NCI-H2029 (cell line): ENCODE measurements around the gene RFTN1.

Experiments used
- DNase-seq: peaks from one replicate; lab custom pipeline; 2025; lab: John Stamatoyannopoulos, UW

Gene RFTN1, protein sequence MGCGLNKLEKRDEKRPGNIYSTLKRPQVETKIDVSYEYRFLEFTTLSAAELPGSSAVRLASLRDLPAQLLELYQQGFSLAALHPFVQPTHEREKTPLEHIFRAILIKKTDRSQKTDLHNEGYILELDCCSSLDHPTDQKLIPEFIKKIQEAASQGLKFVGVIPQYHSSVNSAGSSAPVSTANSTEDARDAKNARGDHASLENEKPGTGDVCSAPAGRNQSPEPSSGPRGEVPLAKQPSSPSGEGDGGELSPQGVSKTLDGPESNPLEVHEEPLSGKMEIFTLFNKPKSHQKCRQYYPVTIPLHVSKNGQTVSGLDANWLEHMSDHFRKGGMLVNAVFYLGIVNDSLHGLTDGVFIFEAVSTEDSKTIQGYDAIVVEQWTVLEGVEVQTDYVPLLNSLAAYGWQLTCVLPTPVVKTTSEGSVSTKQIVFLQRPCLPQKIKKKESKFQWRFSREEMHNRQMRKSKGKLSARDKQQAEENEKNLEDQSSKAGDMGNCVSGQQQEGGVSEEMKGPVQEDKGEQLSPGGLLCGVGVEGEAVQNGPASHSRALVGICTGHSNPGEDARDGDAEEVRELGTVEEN

DNA sequence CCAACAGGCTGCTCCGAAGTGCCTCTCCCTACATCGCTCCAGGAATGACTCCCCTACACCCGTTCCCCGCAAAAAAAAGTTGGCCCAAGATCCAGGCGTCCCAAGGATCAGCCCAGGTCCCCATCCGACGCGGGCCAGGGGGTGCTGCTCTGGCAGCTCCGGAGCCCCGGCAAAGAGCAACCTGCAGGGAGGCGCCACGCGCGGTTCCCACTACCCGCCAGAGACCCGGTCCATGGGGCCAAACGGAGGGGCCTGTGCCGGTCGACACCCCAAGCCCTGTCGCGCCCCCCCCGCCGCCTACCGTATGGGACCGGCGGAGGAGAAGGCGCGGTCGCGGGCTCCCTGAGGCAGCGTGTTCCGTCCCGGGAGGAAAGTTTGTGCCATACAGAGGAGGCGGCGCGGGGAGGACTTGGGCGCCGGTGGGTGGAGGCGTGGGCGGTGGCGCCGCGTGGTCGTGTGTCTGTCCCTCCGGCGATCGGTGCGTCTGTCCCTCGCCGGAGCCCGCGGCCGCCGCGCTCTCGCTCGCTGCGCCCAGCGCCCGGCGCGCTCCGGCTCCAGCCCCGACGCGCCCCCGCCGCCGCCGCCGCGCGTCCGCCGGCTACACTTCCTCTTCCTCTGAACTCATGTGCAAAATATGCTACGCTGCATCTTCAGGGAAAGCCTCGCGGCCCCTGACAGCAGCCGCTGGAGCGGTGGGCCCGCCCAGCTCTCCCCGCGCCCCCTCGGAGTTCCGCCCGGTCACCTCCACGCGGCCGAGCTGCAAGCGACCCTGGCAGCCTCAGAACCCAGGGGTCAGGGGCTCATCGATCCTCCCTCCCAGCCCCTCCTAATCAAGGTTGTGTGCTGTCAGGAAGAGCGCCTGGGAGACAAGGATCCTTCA is at the start of gene RFTN1:
Gene RFTN1 (minus strand): TSS at position 559 of the 880 bp plus-strand sequence. CDS start 19,830 bp downstream, outside the sequence.
- DNase-seq: peak; percentile 52

DNA sequence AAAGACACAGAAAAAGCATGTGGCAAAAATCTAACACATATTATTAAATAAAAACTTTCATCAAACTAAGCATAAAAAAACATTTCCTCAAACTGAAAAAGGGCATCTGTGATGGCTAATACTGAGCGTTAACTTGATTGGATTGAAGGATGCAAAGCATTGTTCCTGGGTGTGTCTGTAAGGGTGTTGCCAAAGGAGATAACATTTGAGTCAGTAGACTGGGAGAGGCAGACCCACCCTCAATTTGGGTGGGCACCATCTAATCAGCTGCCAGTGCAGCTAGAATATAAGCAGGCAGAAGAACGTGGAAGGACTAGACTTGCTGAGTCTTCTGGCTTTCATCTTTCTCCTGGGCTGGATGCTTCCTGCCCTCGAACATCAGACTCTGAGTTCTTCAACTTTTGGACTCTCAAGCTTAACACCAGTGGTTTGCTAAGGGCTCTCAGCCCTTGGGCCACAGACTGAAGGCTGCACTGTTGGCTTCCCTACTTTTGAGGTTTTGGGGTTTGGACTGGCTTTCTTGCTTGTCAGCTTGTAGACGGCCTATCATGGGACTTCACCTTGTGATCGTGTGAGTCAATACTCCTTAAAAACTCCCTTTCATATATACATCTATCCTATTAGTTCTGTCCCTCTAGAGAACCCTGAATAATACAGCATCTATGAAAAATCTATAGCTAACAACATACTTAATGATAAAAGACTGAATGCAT is 46.3 kb upstream of the RFTN1 start:
- no peak for DNase-seq

DNA sequence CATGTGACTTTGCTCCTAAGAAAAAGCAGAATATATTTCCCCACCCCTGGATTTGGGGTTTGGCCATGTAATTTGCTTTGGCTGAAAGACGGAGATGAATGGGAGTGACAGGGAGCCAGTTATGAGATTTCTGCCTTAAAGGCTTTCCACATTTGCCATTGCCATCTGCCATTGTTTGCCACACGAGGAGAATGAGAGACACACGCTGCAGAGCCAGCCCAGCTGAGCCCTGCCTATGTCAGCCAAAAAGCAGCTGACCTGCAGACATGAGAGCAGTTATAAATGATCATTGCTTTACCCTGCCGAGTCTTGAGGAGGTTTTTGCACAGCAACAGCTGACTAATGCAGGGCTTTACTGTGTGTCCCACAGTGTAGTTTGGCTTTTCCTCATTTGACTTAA is 40.6 kb upstream of the RFTN1 start:
- no peak for DNase-seq

DNA sequence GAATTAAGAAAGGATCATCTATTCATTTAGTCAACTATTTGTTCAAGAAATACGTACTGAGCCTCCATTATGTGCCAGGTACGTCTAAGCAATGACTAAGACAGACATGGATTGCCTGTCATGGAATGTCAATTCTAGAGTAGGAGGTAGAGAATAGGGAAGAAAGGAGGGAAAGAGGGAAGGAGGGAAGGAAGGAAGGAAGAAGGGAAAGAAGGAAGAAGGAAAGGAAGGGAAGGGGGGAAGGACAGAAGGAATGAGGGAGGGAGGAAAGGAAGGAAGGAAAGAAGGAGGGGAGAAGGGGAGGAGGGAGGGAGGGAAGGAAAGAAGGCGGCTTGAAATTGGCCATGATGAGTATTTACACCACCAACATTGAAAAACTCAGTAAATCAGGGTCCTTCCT is 39.3 kb upstream of the RFTN1 start:
- DNase-seq: no peak

DNA sequence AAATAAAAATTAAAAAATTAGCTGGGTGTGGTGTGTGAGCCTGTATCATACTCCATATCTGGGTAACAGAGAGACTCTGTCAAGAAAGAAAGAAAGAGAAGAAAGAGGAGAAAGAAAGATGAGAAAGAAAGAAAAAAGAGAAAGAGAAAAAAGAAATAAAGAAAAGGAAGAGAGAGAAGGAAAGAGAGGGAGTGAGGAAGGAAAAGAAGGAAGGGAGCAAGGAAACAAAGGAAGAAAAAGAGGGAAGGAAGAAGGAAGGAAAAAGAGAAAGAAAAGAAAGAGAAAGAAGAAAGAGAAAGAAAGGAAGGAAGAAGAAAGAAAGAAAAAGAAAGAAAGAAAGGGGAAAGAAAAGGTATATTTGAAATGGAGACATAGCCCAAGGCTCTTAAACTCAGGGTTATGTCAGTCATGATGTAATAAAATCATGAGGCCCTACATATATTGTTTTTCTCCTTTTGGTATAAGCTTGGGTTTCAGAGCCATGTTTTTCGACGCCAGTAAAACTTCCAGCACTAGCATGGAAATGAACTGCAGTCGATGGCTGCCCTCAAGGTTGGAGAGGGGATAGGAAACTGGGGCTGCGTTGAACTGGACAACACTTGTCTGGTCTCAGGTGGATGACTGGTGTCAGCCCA is 38.0 kb upstream of the RFTN1 start:
- DNase-seq: no peak

DNA sequence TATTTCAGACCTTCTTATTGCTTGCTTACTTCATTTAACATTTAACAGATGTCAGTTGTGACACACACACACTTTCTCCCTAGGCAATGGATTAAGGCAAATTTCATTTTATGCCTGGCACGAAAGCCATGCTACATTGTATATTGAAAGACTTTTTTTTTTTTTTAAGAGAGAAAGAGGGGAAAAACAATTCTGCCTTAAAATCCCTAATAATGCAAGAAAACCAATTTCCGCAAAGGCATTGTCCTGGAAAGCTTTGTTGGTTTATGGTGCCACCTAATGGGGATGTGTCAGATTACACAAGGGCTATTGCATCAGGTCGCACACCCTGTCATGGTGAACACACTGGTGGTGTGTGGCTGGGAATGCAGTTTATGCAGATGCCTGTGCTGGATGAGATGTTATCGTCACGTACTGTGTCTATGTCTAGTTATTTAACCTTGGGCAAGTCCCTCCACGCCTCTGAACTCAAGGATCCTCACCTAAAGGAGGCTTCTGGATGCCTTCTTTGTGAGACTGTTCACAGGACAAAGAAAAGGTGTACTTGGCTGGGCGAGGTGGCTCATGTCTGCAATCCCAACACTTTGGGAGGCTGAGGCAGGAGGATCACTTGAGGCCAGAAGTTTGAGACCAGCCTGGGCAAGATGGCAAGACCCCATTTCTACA is 37.3 kb upstream of the RFTN1 start:
- peak; percentile 72 for DNase-seq

DNA sequence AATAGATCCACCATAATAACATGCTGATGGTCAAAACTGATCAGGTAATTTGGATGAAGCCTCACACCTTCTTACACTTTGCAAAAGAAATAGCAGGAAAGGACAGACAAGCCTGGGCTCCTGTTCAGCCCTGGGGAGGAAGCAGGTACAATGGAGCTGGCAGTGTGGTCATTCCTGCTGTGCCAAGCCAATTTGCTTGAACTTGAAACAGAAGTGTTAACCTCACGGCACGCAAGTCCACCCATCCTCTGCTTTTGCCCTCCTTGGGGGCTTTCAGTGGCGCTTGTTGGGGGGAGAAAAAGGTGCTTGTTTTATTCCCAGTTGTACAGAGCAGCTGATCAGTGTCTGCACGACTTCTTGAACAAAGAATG is 36.8 kb upstream of the RFTN1 start:
- peak; percentile 27 for DNase-seq

DNA sequence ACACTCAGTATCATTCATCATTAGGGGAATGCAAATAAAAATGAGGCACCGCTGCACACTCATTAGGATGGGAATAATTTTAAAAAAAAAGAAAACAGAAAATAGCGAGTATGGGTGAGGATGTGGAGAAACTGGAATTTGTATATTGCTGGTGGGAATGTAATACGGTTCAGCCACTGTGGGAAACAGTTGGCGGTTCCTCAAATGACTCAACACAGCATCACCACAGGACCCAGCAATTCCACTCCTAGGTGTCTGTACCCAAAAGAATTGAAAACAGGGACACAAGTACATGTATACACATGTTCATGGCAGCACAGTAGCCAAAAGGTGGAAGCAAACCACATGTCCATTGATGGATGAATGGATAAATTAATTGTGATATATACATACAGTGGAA is 35.2 kb upstream of the RFTN1 start:
- no peak for DNase-seq

DNA sequence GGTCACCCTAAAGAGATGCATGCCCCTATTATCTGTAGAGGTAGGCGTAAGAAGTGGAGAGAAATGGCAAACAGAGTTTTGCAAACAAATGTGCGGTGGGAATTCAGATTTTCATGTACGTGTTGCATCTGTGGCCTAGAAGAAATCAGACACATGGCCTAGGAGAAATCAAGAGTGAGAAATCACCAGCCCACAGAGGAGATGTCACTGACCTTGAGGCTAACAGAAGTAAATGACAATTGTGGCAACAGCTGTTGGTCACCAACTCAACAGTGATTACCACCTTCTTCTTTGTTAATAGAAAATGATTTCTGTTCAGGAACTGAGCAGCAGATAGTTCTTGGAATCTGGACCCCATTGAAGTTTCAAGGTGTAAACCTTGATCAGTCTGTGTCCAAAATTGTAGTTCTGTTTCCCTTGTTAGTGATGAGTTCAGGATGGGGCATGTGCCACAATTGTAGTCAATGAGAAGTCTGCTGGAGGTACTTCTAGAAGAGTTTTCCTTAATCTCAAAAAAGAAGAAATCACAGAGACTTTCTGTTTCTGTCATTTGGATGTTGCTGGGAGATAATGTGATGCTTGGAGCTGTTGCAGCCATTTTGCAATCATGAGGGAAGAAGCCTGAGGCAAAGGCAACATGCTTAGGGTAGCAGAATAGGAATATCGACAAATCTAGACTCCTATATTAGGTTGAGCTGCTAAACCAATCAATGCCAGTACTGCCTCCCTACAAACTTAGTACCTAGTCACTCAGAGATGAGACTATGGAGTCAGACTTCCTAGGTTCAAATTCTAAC is 34.3 kb upstream of the RFTN1 start:
- no peak for DNase-seq

DNA sequence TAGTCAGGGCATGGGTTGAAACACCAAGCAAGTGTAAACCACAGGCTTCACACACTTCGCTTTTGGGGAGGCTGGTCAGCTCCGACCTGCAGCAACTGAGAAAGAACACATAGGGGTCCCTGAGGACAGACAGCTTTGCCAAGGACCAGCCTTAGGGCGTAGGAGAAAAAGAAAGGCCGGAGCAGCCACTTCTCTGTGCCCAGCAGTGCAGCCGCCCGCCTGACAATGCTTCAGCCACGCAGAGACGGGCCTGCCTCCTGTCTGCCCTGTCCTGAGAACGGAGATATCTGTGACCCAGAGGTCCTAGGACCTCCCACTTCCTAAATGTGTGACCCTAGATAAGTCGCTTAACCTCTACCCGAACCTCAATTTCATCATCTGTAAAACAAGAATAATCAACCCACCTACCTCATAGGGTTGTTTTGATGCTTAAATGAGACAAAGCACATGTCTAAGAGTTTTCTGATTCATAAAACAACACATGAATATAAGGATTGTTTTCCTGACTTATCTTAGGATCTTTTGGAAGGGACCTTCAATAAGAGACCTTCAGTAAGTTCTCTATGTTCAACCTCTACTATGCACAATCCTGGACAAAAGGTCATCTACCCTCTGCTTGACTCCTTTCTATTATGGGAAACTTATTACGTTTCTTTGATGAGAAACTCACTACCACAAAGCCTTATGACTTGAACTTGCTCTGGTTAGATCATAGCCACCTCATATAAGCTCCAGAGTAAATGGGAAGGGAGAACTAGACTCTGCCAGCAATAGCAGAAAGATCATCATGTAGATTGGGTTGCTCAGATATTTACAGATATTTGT is 32.9 kb upstream of the RFTN1 start:
- no peak for DNase-seq

DNA sequence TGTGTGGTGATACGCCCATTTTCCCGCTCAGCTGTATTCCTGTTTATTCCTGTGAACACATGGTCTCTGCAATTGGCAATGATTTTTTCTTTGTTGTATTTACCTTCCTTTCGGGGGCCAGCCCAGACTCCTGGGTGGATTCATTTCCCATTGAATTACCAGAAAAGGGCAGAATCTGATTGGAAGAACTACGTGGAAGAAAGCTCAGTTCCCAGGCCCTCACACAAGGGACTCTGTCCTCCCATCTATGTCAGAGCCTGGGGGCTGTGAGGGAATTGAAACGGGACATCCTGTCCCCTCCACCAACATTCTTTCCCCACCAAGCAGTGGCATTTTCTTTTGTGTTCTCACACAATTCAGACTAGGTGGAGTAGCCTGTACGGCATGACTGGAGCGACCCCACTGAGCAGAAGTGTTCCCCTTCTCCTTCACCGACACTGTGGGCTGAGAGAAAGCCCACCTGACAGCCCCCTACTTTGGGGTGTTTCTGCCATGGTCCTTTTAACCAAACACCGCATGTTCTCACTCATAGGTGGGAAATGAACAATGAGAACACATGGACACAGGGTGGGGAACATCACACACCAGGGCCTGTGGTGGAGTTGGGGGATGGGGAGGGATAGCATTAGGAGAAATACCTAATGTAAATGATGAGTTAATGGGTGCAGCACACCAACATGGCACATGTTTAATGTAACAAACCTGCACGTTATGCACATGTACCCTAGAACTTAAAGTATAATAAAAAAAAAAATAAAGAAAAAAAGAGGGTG is 32.1 kb upstream of the RFTN1 start:
- no peak for DNase-seq

DNA sequence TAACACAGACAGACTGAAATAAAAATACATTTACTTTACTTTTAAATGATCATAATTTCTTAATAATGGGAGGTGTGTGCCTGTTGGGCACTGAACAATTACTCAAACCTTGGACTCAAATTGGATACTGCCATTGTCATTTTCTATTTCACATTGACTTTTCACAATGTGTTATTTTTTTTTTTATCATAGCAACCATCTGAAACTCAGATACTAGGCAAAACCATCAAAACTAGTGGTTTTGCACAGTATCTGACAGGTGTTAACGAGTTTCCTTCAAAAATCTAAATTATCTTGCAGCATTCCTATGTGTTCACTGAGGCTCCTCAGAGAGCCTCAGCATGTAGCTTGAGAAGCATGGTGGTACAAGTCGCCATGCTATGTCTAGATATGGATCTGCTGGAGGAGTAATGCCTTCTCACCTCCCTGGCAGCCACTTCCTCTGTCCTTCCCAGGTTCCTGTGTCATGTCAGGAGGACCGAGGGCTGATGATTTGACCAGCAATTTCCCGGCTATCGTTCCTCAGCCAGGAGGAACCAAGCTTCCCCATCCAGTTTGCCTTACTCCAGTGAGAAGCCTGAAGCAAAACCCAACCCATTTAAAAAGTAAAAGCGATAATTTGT is 29.9 kb upstream of the RFTN1 start:
- DNase-seq: no peak

DNA sequence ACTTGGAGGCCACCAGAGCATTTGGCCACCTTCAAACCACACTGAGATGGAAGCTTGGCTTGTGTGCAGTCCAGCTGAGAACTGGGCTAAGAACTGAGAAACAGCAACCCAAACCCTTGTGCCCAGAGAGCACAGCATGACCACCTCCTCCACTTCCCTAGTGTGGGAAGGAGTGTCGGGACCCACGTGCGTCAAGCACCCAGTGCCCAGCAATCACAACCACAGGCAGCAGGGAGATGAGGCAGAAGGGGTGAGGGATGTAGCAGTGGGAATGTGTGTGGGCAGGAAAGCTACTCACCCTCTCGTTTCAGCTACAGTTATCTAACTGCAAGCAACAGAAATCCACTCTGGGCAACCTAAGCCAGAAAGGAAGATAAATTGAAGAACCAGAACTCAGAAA is 25.0 kb upstream of the RFTN1 start:
- no peak for DNase-seq

DNA sequence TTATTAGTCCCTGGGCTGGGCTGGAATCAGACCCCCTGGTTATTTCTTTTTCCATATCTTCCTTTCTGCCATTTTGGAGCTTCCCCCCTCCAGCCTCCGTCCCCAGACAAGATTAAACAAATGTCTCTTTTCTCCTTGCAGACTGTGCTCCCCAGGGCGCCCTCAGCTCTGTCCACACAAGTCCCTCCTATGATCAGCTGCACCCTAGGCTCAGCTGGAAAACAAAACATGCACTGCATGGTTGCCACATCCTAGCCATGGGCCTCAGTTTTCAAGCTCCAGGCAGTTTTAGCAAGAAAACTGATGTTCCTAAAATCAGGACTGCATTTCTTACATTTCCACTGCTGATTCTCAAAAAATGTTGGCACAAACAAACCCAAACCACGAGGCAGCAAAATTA is 23.5 kb upstream of the RFTN1 start:
- no peak for DNase-seq

DNA sequence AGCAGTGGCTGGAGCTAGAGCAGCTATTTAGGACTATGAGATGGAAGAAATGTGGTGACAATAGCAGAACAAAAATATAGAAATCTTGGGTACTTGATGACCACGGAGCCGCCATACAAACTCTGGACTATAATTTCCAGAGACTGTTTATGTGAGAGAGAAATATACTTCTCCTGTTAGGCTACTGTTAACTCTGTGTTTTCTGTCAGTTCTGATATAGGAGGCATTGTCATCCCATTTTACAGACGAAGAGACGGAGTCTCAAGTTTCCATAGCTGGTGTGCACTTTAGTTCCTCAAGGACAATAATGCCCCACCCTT is 22.8 kb upstream of the RFTN1 start:
- DNase-seq: no peak

DNA sequence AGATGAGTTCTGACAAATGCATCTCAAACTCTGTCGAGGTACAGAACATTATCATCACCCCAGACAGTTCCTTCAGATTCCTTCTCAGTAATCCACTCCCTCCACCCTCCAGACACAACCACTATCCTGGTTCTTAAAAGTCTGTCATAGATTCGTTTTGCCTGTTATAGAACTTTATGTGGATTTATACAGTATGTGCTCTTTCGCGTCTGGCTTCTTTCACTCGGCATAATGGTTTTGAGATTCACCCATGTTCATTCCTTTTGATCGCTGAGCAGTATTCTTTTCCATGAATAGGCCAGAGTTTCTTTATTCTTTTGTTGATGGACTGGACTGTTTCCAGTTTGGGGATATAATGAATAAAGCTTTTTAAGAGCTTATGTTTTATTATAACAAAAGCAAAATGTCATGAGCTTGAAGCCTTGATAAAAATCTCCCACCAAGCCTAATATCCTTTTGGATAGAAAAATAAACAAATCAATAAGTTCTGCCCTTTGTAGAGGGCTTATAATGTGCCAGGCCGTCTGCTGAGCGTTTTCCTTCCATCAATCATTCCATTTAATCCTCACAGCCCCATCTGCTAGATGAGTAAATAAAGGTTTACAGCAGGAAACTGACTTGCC is 21.3 kb upstream of the RFTN1 start:
- peak; percentile 18 for DNase-seq

DNA sequence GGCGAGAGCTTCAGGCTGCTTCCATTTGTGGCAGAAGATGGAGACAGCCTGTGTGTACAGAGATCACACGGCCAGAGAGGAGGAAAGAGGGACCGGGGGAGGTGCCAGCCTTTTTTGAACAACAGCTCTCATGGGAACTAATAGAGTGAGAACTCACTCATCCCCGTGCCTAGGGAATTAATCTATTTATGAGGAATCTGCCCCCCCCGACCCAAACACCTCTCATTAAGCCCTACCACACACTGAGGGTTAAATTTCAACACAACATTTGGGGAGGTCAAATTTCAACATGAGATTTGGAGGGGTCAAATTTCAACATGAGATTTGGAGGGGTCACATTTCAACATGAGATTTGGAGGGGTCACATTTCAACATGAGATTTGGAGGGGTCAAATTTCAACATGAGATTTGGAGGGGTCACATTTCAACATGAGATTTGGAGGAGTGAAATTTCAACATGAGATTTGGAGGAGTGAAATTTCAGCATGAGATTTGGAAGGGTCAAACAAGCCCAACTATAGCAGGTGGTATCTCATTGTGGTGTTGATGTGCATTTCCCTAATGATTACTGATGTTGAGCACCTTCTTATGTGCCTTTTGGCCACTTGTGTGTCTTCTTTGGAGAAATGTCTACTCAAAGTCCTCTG is 20.6 kb upstream of the RFTN1 start:
- DNase-seq: peak; percentile 72
